IPS-18c (cell line): ENCODE measurements around the gene FAM187B.
"Not testable (repeated sequence)": the region's sequence is repeated elsewhere in the genome, so short reads cannot be mapped to it uniquely, and the experiment has no call there.

Experiments
- H3K4me3 ChIP-seq: 2 replicates; pipeline ENCODE4 v1.7.0; 2013; ENCODE audit warnings: low read depth, mild to moderate bottlenecking, low read length, moderate library complexity; ENCODE audit not compliant: insufficient read depth
- H3K9me3 ChIP-seq: one replicate; pipeline ENCODE4 v1.6.1; 2013; ENCODE audit warnings: mild to moderate bottlenecking, low read length, moderate library complexity; ENCODE audit not compliant: control insufficient read depth, insufficient read depth

The FAM187B gene

DNA sequence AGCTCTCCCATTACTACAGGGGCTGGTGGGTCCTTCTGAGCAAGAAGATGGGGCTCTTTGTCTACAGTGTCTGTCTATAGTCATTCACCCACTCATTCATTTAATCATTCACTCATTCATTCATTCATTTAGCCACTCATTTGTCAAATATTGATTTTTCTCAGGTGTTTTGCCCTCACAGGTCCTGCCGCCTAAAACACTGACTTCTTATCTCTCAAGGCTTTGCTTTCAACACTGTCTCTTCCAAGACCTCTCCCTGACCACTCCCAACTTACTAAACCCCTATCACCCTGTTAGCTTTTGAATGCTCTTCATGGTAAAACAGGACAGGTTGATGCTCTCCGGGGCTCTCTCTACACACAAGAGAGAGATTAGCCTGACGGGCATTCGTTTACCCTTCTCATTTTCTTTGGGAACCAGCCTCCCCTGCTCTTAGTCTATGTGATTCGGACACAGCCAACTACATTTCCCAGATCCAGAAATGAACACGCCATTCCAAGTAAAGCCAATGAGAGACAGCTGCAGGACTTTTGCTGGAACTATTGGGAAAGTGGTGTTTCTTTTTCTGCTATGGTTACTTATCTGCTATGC, 22.7 kb downstream of the FAM187B start:
- Histone ChIP-seq H3K4me3 (no peak overlapping the region), H3K9me3 (no peaks in the 10 kb centered on the region)

GRCh38 chr19:35204799-35205732, 23.5 kb downstream of the FAM187B start:
- H3K9me3 ChIP-seq, result no peaks in the 10 kb centered on the region
- H3K4me3 ChIP-seq, result no peak overlapping the region

DNA sequence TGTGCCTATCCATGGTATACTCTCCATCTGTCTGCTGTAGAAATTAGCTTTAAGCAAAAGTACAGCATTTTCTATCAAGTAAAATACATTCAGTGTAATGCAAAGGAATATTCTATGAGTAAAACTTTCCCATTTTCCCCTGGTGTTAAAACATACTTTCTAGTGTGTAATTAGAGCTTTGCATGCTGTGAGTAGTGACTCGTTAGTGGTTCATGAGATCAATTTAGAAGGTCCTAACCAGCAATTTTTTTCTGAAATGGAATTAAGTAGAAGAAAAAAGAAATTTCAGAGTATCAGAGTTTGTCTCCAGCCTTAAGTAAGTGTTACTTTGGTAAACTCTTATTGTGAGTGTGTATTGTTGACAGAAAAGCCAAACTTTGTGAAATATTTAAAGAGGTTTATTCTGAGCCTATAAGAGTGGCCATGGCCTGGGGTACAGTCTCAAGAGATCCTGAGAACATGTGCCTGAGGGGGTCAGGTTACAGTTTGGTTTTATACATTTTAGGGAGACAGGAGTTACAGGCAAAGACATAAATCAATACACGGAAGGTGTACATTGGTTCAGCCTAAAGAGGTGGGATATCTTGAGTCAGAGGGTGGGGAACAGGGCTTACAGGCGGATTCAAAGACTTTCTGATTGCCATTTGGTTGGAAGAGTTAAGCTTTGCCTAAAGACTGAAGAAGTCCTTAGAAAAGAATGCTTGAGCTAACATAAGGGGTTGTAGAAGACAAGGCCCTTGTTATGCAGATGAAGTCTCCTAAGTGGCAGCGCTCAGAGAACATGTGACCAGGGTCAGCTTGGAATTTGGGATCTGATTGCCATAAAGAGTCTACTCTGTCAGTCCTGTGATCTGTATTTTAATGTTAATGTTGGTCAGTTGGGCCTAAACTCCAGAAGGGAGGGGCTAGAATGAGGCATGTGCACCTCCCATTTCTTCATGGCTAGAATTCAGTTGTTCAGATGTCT, 25.5 kb downstream of the FAM187B start:
- no peak overlapping the region for H3K4me3 ChIP-seq
- no peaks in the 10 kb centered on the region for H3K9me3 ChIP-seq

GRCh38 chr19:35199481-35199880, 29.1 kb downstream of the FAM187B start:
- Histone ChIP-seq H3K9me3 (no peaks in the 10 kb centered on the region), H3K4me3 (no peak overlapping the region)

- not testable (repeated sequence) for H3K9me3 ChIP-seq, H3K4me3 ChIP-seq
These were observed 31.7 kb downstream of the FAM187B start for GRCh38 chr19:35196861-35197260.

GRCh38 chr19:35195830-35196229, 32.7 kb downstream of the FAM187B start:
- H3K4me3 ChIP-seq, result no peak overlapping the region
- no peaks in the 10 kb centered on the region for H3K9me3 ChIP-seq

DNA sequence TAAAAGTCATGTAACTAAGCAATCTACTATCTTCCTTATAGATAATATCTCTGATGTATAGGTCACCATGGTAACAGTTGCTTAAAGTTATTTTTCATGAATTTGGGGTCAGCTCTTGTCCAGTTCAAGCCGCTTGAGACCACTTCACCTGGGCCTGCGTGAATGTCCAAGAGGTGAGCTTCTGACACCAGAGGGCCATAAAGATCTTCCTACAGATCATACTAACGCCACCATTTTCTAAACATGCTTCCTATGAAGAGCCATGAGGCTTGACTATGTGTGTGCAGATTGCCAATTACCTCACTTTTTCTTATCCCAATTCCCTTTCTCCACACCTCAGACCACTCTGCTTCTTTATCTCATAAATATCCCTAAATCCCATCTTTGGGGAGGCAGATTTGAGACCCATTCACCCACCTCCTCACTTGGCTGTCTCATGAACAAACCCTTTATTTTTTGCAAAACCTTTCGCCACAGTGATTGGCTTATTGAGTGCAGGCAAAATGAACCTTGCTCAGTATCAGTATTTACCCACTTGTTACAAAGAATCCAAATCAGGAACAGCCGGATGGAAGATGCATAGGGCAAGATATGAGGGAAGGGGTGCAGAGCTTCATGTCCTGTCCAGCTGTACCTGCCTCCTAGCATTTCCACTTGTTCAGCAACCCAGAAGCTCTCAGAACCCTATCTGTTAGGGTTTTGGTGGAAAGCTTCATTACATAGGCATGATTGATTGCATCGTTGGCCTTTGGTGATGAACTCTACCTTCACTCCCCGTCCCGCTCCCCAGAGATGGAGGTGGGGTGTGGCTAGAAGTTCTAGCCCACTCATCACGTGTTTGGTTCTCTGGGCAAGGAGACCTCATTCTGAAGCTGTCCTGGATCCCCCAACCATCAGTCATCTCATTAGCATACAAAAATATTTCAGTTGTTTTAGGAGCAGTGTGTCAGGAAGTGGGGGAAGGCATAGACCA, 34.2 kb downstream of the FAM187B start:
- H3K4me3 ChIP-seq, result no peak overlapping the region
- no peaks in the 10 kb centered on the region for H3K9me3 ChIP-seq

DNA sequence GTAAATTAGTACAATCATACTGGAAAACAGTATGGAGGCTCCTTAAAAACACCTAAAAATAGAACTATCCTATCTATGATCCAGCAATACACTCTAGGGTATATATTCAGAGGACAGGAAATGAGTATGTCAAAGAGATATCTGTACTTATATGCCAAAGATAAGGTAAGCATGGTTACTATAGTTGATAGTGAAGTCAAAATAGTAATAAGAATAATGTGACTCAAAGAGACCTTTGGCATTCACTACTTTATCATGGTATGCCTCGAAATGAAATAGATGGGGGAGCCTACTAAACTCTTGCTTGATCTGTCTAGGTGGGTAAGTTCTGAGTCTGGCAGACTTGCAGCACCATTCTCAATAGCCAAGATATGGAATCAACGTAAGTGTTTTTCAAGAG, 43.7 kb downstream of the FAM187B start:
- Histone ChIP-seq H3K9me3 (no peaks in the 10 kb centered on the region), H3K4me3 (no peak overlapping the region)

- H3K9me3 ChIP-seq, result no peaks in the 10 kb centered on the region
These were observed 44.3 kb downstream of the FAM187B start for GRCh38 chr19:35184267-35184666.

GRCh38 chr19:35181387-35181786, 47.2 kb downstream of the FAM187B start:
- no peak overlapping the region for H3K4me3 ChIP-seq

More at GRCh38 chr19:35184267-35184666, 44.3 kb downstream of the FAM187B start:
- H3K4me3 ChIP-seq, result no peak overlapping the region

GRCh38 chr19:35179830-35180229, 48.7 kb downstream of the FAM187B start:
- Histone ChIP-seq H3K4me3 (no peak overlapping the region), H3K9me3 (no peaks in the 10 kb centered on the region)

More at GRCh38 chr19:35181387-35181786, 47.2 kb downstream of the FAM187B start:
- H3K9me3 ChIP-seq, result no peaks in the 10 kb centered on the region

GRCh38 chr19:35178701-35179100, 49.8 kb downstream of the FAM187B start:
- H3K4me3 ChIP-seq, result no peak overlapping the region
- H3K9me3 ChIP-seq, result no peaks in the 10 kb centered on the region

GRCh38 chr19:35177377-35178274, 50.9 kb downstream of the FAM187B start:
- H3K4me3 ChIP-seq, result no peak overlapping the region
- no peaks in the 10 kb centered on the region for H3K9me3 ChIP-seq

DNA sequence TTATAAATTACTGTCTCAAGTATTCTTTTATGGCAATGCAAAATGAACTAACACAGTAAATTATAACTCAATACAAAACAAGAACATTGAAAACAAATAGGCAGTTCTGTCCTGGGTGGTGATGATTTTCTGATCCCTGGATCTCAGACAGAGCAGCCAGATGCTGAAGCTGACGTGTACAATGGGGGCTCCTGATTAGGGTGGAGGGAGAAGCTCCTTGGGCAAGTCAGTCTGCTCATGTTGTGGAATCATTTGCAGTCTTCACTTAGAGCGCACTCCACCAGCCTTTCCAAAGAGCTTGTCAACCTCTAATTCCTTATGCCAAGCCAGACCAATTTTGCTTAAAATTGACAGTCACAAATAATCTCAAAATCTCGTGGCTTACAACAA, 52.4 kb downstream of the FAM187B start:
- Histone ChIP-seq H3K9me3 (no peaks in the 10 kb centered on the region), H3K4me3 (no peak overlapping the region)
